Stimulated activated CD8-positive, alpha-beta memory T cell treated with anti-CD3 and anti-CD28 coated beads, Interleukin-12 subunit alpha, Interleukin-12 subunit beta, amount 100 ng/mL, for 24 hours (primary cell): Measurements from ENCODE around the gene SCYL3.
"Not testable (repeated sequence)": the region's sequence is repeated elsewhere in the genome, so short reads cannot be mapped to it uniquely, and the experiment has no call there.

Source experiments
- DNase-seq: peaks from one replicate; pipeline ENCODE4 v3.0.0-alpha.2; 2020; ENCODE audit errors: extremely low read depth

Gene SCYL3

DNA sequence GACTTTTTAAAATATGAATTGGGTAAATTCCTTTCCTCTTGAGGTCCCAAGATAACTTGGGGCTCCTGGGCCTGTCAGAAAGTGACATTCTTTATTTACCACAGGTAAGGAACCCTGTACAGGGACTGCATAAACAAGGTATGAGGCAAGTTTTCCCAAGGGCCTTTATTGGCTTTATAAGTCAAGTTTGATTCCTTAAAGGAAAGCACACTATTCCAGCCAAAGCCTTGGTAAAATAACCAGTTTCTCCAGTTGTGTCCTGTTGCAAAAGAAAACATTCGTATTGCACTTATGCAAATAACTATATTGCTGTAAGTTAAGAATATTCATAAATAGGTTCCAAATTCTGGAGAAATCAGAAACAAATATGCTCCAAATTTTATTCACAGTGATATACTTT, 77.1 kb downstream of the SCYL3 start:
- no peak for DNase-seq

GRCh38 chr1:169814265-169814664, 79.4 kb downstream of the SCYL3 start:
- no peak for DNase-seq

- no peak for DNase-seq
These were observed 81.6 kb downstream of the SCYL3 start for GRCh38 chr1:169812131-169812530.

DNA sequence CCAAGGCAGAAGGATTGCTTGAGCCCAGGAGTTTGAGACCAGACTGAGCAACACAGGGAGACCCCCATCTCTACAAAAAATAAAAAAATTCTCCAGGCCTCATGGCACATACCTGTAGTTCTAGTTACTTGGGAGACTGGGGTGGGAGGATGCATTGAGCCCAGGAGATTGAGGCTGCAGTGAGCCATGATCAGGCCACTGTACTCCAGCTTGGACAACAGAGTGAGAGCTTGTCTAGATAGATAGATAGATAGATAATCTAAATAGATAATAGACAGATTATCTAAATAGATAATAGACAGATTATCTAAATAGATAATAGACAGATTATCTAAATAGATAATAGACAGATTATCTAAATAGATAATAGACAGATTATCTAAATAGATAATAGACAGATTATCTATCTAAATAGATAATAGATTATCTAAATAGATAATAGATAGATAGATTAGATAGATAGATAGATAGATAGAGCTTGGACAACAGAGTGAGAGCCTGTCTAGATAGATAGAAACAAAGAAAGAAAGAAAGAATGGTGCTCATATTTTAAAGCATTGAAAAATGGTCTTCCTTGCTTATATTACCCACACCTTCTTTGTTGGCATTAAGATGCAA, 82.2 kb downstream of the SCYL3 start:
- DNase-seq: not testable (repeated sequence)

GRCh38 chr1:169809370-169810095, 84.2 kb downstream of the SCYL3 start:
- DNase-seq: no peak

- DNase-seq: no peak
These were observed 88.8 kb downstream of the SCYL3 start for GRCh38 chr1:169804941-169805340.

DNA sequence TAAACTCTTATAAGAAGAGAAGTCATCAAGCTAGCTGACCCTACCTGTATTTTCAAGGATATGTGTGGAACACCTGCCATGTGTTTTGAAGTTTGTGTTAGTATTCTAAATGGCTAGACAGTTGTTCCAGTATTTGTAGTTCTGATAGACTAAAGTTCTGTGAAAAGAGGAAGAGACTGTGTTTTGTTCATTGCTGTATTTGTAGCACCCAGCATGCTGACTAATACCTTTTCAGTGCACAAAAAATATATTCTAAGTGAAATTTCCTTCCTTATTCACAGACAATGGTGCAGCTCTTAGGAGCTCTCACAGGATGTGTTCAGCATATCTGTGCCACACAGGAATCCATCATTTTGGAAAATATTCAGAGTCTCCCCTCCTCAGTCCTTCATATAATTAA, 90.8 kb downstream of the SCYL3 start:
- no peak for DNase-seq
